22Rv1 (cell line): ENCODE data around the gene WHRN.

Experiments used
- CTCF ChIP-seq: fragments of 450-650 bp; IDR thresholded peaks from 2 replicates; pipeline ENCODE4 v1.5.1; 2017; ENCODE audit warnings: mild to moderate bottlenecking
- ZFX ChIP-seq: fragments of 450-650 bp; IDR thresholded peaks from 2 replicates; pipeline ENCODE4 v1.6.1; 2017; ENCODE audit warnings: antibody characterized with exemption, borderline replicate concordance

DNA sequence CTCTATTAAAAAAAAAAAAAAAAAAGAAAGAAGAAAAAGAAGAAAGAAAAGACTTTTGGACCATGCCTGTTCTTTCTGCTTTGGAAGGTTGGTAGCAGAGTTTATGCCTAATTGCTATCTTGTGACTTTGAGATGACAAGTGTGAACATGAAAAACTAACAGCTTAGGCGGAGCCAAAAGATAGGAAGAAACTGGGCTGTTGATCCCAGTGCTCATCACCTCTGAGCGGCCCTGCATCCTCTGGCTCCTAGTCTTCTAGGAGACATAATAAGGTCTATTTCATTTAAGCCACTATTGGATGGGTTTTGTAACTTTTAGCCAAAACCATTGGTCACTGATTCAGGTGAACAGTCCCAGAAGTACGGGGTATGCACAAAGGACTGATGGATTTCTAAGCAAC lies 47.9 kb upstream of the WHRN start:
- no peak for TF ChIP-seq CTCF
- no peak for TF ChIP-seq ZFX
